Stimulated activated CD8-positive, alpha-beta memory T cell treated with anti-CD3 and anti-CD28 coated beads, Interleukin-15, amount 100 ng/mL, for 24 hours (primary cell): Measurements from ENCODE around the gene EREG.
"Not testable (repeated sequence)": the region's sequence is repeated elsewhere in the genome, so short reads cannot be mapped to it uniquely, and the experiment has no call there.

Source experiments
- DNase-seq: peaks from one replicate; pipeline ENCODE4 v3.0.0-alpha.2; 2020; ENCODE audit warnings: low read depth

EREG gene

DNA sequence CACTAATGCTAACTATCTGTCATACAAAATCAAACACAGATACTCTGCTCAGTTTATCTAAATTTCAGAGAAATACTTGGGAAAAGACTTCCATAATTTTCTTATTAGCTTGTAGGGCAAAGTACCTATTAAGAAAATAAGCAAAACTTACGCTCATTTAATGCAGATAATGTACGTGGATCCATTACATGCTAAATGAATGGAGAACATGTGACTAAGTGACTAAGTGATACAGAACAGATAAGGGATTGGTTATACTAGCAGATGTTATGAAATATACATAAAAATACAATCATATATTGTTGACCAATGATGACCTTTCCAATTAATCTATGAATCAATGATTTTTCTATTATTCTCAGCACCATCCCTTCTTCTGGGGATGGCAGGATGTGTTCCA, 25.7 kb downstream of the EREG start:
- DNase-seq = no peak

DNA sequence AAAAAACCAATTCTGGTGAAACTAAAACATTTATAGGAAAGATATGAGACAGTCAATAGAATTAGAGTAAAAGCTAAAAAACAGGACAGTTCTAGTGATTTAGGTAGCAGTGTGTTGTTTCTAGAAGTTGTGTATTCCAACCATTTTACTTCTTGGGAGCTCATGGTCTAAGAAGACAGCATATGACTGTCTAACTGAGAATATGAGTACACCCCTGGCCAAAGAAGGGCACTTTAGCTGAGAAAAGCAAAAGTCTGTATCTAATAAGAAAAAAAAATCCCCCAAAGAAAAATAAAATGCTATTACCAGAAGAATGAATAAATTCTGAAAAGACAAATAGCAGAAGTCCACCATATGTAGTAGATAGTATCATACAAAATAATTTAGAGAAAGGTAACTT, 26.4 kb downstream of the EREG start:
- DNase-seq = no peak

DNA sequence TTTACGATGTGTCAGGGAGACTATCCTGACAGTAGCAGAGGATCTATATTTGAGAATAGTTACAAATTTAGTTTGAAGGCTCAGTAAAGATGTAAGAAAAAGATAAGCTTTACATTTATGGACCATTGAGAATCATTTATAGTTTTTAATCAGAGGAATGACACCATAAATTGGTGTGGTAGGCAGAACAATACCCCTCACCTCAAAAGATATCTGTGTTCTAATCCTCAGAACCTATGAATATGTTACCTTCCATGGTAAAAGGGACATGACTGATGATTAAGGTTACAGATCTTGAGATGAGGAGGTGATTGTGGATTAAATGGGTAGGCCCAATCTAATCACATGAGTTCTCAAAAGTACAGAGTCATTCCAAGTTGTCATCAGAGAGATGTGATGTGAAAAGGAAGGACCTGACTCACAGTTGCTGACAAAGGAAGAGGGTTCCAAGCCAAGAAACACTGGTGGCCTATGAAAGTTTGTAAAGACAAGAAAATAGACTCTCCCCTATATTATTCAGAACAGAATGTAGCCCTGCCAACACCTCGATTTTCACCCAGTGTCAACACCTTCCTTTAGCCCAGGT, 27.0 kb downstream of the EREG start:
- no peak for DNase-seq

DNA sequence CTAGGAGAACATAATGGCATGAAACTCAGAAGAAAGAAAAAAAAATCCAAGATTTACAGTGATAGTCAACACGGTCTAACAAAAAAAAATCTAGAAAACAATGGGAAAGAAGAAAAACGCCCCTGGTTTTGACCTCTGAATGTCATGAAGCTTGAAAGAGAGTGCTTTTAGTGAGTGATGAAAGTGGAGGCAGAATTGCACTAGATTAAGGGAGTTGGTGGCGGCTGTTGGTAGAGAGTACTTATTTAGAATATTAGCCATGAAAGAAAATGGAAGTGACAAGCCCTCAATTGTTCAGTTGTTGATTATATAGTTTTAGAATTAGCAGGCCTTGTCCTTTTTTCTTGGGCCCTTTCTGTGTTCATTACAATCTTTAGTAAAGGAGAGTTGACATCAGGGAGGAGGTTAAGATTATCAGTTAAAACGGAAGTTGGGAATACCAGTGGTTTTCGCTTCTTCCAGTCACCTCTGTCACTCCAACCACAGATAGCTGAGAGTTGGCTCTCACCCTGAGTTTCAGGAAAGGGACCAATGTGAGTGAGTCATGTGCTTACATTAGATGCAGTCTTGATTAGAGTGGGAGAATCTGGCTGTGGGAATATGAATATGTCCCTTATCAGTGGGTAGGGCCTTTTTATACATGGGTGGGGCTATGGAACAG, 29.7 kb downstream of the EREG start:
- DNase-seq = no peak

DNA sequence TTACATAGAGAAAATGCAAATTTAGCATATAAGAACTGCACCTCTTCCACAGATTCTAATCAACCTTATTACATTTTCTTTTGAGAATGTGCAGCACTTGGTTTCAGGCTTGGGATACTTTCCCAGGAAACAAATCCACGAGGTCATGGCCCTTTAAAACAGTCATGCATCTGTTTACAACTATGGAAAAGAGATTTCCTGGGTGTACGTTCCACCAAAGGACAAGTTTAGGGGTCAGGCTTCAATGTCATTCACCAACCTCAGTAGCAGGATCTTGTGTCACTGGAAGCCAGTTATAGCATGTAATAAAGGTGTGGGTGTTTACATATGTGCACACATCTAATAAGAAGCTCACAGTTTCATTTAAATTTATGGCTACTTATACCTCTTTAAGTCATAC, 30.7 kb downstream of the EREG start:
- DNase-seq = no peak

DNA sequence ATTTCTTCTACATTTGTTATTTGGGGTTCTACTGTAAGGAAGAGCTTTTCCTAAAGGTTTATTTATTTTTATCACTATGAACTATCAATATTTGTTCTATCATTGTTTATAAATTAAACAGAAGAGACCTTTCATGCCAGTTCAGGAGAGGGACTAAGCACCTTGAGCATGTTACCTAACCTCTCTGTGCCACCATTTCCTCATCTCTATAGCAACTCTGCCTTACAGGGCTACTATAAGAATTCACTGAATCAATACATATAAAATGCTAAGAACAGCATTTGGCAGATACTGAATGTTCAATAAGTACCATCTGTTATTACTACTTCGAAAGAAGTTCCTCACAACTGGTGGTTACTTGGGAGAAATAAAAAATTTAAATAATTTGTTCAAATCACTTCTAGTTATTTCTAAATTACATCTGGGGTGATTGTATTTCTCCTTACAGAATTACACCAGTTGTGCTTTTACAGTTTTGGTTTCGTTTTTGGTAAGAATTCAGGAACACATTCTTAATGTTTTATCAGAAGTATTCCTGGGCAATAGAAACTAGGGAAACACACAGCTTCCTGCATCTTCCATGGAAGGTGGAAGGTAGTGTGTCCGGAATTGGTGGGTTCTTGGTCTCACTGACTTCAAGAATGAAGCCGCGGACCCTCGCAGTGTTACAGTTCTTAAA, 32.9 kb downstream of the EREG start:
- DNase-seq = no peak

DNA sequence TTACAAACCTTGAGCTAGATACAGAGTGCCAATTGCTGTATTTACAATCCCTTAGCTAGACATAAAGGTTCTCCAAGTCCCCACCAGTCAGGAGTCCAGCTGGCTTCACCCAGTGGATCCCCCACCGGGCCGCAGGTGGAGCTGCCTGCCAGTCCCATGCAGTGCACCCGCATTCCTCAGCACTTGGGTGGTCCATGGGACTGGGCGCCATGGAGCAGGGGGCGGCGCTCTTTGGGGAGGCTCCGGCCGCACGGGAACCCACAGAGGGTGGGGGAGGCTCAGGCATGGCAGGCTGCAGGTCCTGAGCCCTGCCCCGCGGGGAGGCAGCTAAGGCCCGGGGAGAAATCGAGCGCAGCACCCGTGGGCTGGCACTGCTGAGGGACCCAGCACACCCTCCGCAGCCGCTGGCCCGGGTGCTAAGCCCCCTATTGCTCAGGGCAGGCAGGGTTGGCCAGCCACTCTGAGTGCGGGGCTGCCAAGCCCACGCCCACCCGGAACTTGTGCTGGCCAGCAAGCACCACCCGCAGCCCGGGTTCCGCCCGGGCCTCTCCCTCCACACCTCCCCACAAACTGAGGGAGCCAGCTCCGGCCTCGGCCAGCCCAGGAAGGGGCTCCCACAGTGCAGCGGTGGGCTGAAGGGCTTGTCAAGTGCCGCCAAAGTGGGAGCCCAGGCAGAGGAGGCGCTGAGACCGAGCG, 34.1 kb downstream of the EREG start:
- not testable (repeated sequence) for DNase-seq

DNA sequence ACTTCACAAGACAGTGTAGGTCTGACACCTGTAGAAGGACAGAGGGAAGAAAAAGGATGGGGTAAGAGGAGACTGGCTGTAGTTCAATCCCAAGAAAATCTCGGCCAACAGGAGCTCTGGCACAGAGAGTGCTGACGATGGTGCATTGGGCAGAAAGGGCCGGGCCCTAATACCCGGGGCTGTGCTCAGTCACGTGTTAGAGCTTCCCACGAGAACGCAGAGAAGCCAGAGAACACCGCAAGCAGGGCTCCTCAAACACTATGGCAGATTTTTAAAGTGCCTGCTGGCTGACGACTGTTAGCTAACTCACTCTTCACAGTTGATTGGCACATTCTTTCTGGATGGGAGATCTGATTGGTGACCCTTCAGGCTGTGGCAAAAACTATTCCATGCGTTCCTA, 35.5 kb downstream of the EREG start:
- DNase-seq = no peak

DNA sequence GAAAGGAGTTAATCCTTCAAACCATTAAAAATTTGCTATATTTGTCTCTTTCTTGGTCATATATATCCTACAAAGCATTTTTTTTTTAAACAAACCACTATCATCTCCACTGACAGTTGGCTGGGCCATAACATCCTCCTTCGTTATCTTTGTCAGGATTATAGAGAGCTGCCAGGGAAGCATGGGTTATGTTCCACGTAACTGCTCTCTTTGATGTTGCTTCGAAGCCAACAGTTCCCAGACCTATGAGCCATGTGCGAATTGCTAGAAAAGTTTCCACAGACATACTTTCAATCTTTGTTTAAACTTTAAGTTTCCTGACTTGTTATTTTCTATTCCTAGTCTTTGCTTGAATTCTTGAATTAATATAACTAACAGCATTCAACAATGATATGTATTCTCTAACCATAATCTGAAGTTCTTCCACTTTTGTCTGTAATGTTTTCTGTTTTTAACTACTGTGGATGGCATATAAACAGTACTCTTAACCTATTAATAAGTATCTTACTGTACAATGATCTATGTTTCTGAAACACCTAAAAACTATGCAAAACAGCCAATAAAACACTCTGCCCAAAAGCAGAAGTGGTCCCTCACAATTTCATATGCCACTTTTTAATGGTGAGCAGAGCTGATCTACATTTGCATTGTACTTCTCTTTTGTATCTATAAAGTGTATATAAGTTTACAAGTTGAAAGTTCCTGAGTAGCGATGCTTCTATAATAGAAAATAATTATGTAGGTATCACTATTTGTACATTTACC, 37.9 kb downstream of the EREG start:
- no peak for DNase-seq

DNA sequence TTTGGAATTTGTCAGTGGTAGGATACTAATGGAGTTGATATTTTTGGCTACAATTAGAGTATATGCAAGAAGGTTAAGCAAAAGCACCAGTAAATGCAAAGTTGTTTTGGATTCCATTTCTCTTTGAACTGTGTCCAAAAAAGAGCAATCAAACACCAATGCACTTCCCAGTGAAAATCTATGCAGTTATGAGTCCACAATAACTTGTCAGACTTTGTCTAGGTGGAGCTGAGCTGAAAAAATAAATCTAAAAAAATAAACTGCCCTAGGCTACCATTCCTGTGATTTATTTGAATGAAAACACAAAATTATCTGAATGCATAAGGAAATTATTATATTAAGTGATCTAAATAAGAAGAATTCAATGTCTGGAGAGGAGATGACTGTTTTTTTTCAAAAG, 42.9 kb downstream of the EREG start:
- no peak for DNase-seq

DNA sequence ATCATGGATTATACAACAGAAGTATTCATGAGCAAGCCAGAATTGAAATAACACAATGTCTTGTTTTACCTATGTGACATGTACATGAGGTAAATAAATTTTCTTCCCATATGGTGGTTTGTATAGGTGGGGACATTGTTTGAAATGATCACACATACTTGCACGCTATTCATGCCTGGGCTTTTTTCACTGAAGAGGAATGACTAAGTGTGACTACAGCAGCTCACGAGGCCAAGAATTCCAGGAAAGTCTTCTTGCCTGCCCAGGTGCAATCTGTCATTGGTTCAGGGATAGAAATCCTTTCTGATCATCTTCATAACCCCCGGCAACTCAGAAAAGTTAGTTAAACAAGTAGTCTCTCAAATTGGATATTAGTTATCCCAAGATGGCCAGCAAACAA, 43.7 kb downstream of the EREG start:
- DNase-seq = no peak

DNA sequence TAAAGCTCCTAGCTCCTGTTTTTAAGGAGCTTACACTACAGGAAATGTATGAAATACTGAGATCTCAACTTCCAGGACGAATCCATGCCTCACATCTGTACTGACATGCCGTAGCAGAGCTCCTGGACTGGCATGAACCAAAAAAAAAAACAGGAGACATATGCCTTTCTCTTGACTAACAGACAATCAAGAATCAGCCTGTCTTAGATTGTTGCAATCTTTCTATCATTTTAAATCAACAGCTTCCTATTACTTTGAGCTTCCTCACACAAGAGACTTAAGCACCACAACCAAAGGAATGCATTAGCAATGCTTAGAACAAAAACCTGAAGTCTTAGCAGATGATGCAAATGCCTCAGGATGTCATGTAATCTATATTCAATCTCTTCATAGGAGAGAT, 45.3 kb downstream of the EREG start:
- no peak for DNase-seq

DNA sequence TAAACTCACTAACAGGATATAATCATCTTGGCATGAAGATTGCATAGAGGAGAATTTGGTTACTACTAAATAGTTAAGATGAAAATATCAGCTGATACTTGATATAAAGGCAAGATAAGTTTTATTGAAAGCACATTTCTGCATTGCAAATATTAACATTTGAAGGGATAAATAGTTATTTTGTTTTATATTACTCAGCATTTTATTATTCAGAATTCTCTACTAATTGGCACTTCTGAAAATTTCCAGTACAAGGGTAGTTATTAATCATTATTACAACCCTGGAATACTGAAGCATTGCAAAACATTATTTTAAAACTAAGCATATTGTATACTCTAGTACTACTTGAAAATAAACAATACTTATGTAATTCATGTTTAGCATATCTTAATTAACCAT, 47.3 kb downstream of the EREG start:
- DNase-seq = no peak

DNA sequence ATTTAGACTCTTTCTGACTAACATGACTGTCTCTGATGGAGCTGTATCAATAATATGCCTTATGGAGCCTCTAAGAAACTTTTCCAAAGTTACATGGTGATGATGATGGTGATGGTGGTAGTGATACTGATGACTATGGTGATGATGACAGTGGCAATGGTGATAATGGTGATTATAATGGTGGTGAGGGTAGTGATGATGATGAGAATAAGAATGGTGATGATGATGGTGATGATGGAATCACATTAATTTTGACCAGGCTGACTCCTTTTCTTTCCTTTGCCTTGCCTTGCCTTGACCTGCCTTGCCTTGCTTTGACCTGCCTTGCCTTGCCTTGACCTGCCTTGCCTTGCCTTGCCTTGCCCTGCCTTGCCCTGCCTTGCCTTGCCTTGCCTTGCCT, 48.3 kb downstream of the EREG start:
- DNase-seq = no peak

DNA sequence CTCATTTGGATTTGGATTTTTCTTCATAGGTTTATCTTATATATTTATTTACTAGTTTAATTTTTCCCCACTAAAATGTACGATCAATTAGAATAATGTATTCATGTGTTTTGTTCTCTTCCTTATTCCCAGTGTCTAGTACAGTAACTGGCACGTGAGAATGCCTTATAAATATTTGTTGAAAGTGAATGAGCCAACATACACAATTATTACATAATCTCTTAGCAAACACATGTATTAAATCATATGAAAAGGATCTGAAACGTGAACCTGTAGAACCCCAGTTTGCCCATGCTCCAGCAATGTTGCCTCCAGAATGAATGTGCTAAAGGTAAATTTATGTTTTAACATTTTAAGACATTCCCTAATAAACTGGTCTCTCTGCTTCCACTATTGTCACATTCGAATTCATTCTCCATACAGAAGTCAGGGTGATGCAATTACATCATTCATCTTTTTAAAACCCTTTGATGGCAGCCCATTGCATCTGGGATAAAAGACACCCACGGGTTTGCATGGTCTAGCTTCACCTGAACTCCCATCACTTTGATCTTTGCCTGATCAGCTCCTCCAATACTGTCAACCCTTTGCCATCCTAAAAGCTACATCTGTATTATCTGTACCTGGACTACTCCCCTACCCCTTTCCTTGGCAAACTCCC, 49.3 kb downstream of the EREG start:
- DNase-seq = no peak

DNA sequence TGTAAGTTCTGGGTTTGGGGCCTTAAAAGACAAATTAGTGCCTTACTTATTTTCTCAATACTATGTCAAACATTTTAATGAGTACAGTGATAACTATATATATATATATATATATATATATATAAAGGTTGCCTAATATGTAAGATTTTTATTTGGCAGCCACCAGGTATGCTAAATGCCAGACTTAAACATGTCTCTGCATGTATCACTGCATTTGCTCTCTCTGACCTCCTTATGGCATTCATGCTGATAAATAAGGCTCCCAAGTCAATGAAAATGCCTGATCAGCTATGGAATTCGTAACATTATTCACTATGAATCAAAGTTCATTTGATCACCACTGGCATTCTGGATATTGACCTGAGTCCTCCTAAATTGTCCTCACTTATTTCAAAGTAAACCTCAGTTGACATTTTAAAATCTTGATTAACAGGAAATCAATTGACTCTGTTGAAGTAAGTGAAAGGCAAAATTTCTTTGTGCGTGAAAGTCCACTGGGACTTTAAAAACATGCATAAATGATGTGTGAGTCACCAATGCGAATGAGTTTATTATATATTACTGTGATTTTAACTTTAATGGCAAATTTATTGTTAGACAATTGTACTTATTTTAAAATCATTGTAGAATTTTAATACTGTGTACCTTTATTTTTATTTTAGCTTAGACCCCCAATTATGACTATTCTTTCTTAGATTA, 50.8 kb downstream of the EREG start:
- no peak for DNase-seq

DNA sequence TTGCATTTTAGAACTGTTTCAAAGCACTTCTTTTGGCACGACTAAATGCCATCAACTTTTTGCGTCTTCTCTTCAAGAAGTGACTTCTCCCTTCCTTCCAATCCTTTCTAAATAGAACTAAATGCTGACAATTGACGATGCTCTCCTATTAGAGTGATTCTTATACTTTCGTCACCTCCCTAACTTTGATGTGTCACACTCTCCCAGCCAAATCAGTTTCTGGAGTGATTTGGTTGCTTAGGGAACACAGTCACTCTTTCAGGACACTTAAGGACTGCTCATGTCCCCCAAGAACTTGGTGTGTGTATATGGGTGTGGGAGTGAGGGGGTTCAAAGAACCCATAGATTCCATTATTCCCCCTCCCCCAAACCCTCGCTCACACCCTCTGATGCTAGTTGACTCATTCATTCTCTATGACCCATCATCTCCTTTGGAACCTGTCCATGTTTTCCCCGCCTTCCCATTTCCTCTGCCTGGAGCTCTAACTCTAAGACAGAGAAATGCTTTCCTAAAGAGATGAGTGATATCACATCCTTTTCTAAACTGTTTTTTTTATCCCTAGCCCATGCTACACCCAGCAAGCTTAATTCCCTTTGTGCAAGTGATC, 53.2 kb downstream of the EREG start:
- no peak for DNase-seq

DNA sequence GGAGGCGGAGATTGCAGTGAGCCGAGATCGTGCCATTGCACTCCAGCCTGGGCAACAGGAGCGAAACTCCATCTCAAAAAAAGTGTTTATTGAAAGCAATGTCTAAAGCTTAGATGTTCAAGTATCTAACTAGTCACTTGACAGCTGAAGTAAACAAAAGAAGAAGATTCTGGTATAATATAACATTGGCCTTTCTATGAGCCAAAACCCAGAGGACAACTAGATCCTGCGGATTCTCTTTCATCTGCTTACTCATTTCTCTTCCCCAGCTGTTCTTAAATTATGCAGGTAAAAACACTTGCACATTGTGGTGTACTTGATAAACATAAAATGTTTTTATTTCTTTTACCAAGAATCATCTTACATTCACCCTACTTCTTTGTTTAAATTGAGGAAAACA, 55.9 kb downstream of the EREG start:
- no peak for DNase-seq

DNA sequence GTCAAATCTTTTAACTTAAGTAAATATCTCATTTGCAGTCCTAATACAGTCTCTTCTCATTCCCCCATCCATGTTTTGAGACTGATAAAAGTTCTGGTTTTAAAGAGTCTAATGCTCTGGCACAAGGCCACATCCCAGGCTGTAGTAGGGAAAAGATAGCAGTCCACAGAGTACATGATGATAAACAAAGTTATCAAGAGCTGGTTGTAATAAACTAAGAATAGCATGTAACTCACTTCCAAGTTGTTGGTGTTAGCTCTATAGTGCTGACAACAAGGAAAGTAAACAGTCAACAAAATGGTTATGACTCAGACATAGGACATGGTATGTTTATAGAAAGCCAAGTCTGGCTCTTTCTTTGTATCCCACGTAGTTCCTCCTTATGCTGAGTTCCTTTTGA, 58.2 kb downstream of the EREG start:
- DNase-seq = no peak

DNA sequence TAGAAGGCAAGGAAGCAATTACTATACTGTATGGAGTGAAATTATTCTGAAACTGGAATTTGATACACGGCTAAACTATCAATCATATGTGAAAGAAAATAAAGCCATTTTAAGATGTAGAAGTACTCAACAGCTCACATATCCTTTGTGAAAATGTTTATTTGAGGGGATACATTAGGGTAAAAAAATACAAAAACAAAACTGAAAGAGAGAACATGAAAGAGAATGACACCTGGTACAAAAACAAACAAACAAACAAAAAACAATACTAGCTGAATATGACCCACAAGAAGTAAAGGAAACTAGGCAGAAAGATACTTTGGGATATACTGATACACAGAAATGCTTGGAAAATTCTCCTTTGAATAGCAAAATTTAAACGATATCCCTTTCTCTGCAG, 59.2 kb downstream of the EREG start:
- DNase-seq = no peak

DNA sequence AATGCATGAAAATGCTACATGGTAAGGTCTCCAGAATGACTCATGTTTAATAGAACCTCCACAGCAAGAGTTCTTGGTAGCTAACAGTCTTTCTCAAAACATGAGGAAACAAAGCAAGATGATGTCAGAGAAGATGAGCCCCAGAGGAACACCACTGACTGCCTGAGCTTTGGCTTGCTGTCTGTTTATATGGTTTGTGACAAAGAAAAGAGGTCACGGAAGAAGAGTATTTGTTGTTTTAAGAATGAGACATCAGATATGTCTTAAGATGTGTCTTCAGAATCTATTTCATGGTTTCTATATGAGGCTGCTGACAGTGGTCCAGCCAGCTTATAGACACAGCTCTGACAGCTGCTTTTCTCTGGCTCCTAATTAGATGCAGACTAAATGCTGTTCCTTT, 61.2 kb downstream of the EREG start:
- no peak for DNase-seq
